GM19193 (cell line): ENCODE measurements around the gene GPR31.

Experiments
- POLR2A ChIP-seq: IDR thresholded peaks from 4 replicates; pipeline ENCODE4 v1.6.1; 2011; ENCODE audit not compliant: insufficient read depth, insufficient read length; ENCODE audit errors: extremely low read depth

GPR31 gene

GRCh38 chr6:167146135-167146534 is 11.6 kb downstream of the GPR31 start:
- no peak for TF ChIP-seq POLR2A

GRCh38 chr6:167145461-167145860 is 12.3 kb downstream of the GPR31 start:
- TF ChIP-seq POLR2A, result no peak

DNA sequence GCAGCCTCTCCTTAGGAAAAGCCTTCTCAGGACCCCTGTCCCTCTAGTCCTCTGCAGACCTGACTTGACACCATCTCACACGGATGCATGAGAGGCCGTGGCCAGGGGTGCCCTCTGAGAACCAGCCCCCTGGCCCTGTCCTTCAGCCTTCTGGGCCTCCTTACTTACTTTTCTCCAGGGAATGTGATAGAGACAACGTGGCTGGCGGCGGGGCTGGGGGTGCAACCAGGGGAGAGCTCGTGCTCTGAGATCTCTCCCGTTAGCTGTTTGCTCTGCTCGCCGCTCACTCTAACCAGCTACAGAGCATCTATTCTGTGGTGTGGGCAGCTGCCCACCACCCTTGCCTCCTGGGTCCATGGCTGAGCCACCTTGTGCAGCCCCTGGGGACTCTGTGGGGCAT is 14.7 kb downstream of the GPR31 start:
- TF ChIP-seq POLR2A, result no peak

GRCh38 chr6:167142433-167142761 is 15.4 kb downstream of the GPR31 start:
- no peak for TF ChIP-seq POLR2A

GRCh38 chr6:167141667-167142432 is 15.9 kb downstream of the GPR31 start:
- TF ChIP-seq POLR2A, result no peak

GRCh38 chr6:167140589-167141474 is 16.9 kb downstream of the GPR31 start:
- TF ChIP-seq POLR2A, result no peak

- TF ChIP-seq POLR2A, result no peak
These were observed 18.0 kb downstream of the GPR31 start for GRCh38 chr6:167139761-167140160.

DNA sequence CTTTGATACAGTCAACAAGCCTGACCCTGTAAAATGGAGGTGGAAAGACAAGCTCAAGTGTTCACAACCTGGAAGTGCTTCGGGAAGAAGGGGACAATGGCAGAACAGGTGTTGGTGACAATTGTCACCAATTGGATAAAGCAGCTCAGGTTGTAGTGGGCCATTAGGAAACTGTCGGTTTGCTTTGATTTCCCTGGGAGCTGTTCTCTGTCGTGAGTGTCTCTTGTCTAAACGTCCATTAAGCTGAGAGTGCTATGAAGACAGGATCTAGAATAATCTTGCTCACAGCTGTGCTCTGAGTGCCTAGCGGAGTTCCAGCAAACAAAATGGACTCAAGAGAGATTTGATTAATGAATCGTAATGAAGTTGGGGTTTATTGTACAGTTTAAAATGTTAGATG is 19.9 kb downstream of the GPR31 start:
- TF ChIP-seq POLR2A, result no peak

GRCh38 chr6:167137081-167137480 is 20.7 kb downstream of the GPR31 start:
- no peak for TF ChIP-seq POLR2A

- TF ChIP-seq POLR2A, result no peak
These were observed 21.4 kb downstream of the GPR31 start for GRCh38 chr6:167136376-167136775.

DNA sequence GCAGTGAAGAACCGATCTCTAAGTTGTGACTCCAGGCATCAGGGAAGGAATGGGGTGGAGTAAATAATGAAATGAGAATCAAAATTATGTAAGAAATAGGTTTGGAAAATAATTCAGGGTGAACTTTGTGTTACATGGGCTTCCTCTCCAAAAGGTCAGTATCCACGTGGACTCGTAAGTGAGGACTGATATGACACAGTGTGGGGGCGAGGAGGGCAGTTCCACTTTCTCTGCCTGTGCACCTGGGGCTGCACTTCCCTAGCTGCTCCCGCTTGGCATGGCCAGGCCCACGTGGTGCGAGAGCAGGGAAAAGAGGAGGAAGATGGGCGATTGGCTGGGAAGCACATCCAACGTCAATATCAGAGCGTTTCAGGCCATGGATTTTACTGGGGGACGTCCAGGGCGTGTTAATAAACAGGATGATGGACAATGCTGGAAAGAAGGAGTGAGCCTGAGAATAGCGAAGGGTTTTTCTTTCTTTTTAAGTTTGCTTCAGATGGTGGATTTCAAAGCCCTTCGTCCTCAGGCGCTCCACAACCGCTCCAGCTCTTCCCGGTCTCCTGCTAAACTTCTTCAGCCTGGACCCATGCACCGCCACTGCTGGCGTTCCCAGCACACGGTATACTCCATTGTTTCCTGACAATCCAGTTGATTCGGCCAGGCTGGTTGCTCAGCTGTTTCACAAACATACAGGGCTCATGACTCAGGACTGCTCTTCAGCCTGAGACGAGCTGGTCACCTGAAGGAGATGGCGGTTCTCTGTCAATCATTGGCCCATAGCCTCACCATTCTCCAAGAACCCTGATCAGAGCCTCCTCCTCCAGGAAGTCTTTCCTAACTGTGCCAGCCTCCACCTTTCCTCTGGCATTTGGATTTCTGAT is 23.1 kb downstream of the GPR31 start:
- TF ChIP-seq POLR2A, result no peak

GRCh38 chr6:167130712-167131684 is 26.8 kb downstream of the GPR31 start:
- no peak for TF ChIP-seq POLR2A

DNA sequence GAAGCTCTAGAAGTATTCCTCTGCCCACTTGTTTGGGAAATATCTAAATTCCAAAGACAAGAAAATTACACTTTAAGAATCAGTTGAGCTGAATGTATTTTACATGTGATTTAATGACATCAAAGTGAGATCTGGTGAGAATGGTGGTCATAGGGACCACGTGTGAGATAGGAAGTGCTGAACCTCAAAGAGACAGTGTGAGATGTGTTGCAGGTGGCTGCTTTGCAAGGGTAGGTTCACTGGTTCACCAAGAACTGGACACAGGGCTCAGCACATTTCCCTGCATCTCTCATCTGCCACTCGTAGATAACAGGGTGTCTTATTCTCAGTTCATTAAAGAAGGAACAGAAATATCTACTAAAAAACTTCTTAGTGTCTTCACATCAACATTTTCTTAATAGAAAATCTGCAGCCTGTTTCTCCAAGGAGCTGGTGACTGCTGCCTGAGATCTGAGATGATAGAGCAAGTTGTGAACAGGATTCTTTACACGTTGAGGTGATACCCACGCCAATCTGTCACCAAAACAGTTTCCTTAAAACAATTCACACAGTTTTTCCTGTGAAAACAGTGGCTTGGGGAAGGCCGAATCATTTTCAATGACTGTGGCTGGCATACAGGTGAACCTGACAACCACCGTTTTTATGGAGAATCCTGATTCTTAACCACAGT is 27.6 kb downstream of the GPR31 start:
- no peak for TF ChIP-seq POLR2A
